SK-N-SH (cell line): Measurements from ENCODE around the gene PTPN14.

Experiments used
- CTCF ChIP-seq: fragments of 200-600 bp; sonication (generic); IDR thresholded peaks from 2 replicates; pipeline ENCODE4 v1.6.1; 2017; ENCODE audit warnings: antibody characterized with exemption, mild to moderate bottlenecking, moderate library complexity
- EP300 ChIP-seq, 2 experiments: IDR thresholded peaks; 2 replicates each; pipeline versions ENCODE4 v1.4.0 to v1.6.1; 2012; ENCODE audit warnings: borderline replicate concordance in 1 of 2, low read depth in 1 of 2, low read length in 1 of 2
- FOXJ3 ChIP-seq: sonication (generic); formaldehyde crosslinking; IDR thresholded peaks from 2 replicates; pipeline ENCODE4 v1.5.1; 2020; ENCODE audit warnings: mild to moderate bottlenecking, missing genetic modification reagents
- JUND ChIP-seq: IDR thresholded peaks from 2 replicates; pipeline ENCODE4 v1.4.0; 2012
- MAX ChIP-seq: IDR thresholded peaks from 2 replicates; pipeline ENCODE4 v1.4.0; 2012; ENCODE audit warnings: low read depth
- NFIC ChIP-seq: IDR thresholded peaks from 2 replicates; pipeline ENCODE4 v1.4.0; 2012; ENCODE audit warnings: borderline replicate concordance
- NRF1 ChIP-seq: IDR thresholded peaks from 2 replicates; pipeline ENCODE4 v1.6.1; 2012; ENCODE audit warnings: low read depth, mild to moderate bottlenecking, low read length
- RAD21 ChIP-seq: IDR thresholded peaks from 2 replicates; pipeline ENCODE4 v1.6.1; 2012; ENCODE audit warnings: mild to moderate bottlenecking, low read length
- SMC3 ChIP-seq: IDR thresholded peaks from 2 replicates; pipeline ENCODE4 v1.6.1; 2012; ENCODE audit warnings: low read depth, low read length, improper control_type of control experiment
- TAF1 ChIP-seq: IDR thresholded peaks from 2 replicates; pipeline ENCODE4 v1.6.1; 2012; ENCODE audit warnings: low read depth, mild to moderate bottlenecking, low read length, moderate library complexity, borderline replicate concordance
- TCF12 ChIP-seq: IDR thresholded peaks from 2 replicates; pipeline ENCODE4 v1.4.0; 2012
- ZBTB33 ChIP-seq: IDR thresholded peaks from 2 replicates; pipeline ENCODE4 v1.4.0; 2012; ENCODE audit warnings: low read depth, borderline replicate concordance
- TF ChIP-seq, protein P1 (sequence below): fragments of 150-350 bp; IDR thresholded peaks from 2 replicates; pipeline ENCODE4 v1.6.1; 2017; ENCODE audit warnings: antibody characterized with exemption, low read length, low read depth, borderline replicate concordance

DNA sequence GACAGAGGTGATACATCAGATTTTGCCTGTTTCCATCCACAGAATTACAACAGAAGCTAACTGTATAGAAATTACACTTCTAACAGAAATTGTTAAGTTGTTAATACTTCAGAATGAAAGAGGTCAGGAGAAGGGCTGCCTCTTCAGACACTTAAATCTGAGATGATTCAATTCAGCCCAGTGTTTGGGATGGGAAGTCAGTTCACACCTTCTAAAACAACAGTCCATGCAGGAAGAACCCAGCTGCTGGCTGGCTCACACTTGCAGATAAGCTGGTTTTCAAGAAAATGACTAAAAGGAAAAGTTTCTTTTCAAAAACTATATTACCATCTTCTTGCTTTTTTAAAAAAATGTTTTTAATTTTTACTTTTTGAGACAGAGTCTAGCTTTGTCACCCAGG is 138.1 kb downstream of the PTPN14 start:
- no peak for TF ChIP-seq TCF12
- no peak for TF ChIP-seq CTCF
- no peak for TF ChIP-seq SMC3
- TF ChIP-seq ZBTB33: no peak
- no peak for TF ChIP-seq MAX
- TF ChIP-seq NFIC: no peak
- TF ChIP-seq EP300 (IDR thresholded peaks at IDR 0.05; ENCODE audit: borderline replicate concordance in 1 of 2, low read depth in 1 of 2, low read length in 1 of 2): no peak
- TF ChIP-seq TAF1: no peak
- no peak for TF ChIP-seq NRF1
- no peak for TF ChIP-seq RAD21
- TF ChIP-seq, protein P1, sequence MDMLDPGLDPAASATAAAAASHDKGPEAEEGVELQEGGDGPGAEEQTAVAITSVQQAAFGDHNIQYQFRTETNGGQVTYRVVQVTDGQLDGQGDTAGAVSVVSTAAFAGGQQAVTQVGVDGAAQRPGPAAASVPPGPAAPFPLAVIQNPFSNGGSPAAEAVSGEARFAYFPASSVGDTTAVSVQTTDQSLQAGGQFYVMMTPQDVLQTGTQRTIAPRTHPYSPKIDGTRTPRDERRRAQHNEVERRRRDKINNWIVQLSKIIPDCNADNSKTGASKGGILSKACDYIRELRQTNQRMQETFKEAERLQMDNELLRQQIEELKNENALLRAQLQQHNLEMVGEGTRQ: no peak
- no peak for TF ChIP-seq FOXJ3 (CRISPR knock-in tag)
- TF ChIP-seq JUND: no peak
